Trophoblast cell (in vitro differentiated cells and primary cell): ENCODE measurements around the gene MEX3A.

Experiments used
- DNase-seq, 2 donors: peaks; one replicate each; pipeline ENCODE4 v3.0.0-alpha.2; 2016
- H2AFZ ChIP-seq: 2 replicates; pipeline ENCODE4 v1.6.1; 2013; ENCODE audit warnings: low read length, moderate library complexity, mild to moderate bottlenecking; ENCODE audit not compliant: insufficient read depth, poor library complexity
- H2AK5ac ChIP-seq: 2 replicates; pipeline ENCODE4 v1.6.1; 2013; ENCODE audit warnings: mild to moderate bottlenecking, low read length
- H2BK120ac ChIP-seq: 2 replicates; pipeline ENCODE4 v1.6.1; 2013; ENCODE audit warnings: low read length, mild to moderate bottlenecking, moderate library complexity; ENCODE audit not compliant: insufficient read depth, poor library complexity
- H2BK12ac ChIP-seq: 2 replicates; pipeline ENCODE4 v1.6.1; 2013; ENCODE audit warnings: mild to moderate bottlenecking, low read length, moderate library complexity
- H2BK5ac ChIP-seq: 2 replicates; pipeline ENCODE4 v1.6.1; 2013; ENCODE audit warnings: low read length, low read depth, moderate library complexity, mild to moderate bottlenecking; ENCODE audit not compliant: poor library complexity
- H3K14ac ChIP-seq: 2 replicates; pipeline ENCODE4 v1.6.1; 2013; ENCODE audit warnings: mild to moderate bottlenecking, low read length
- H3K18ac ChIP-seq: 2 replicates; pipeline ENCODE4 v1.6.1; 2013; ENCODE audit warnings: mild to moderate bottlenecking, low read length
- H3K23ac ChIP-seq: 2 replicates; pipeline ENCODE4 v1.6.1; 2013; ENCODE audit warnings: low read length
- H3K27ac ChIP-seq: 2 replicates; pipeline ENCODE4 v1.5.1; 2013; ENCODE audit warnings: low read depth, mild to moderate bottlenecking, inconsistent platforms, low read length, moderate library complexity
- H3K27me3 ChIP-seq: 2 replicates; pipeline ENCODE4 v1.6.1; 2013; ENCODE audit warnings: inconsistent platforms, mild to moderate bottlenecking, low read length, moderate library complexity; ENCODE audit not compliant: insufficient read depth
- H3K36me3 ChIP-seq, 2 experiments: 1 replicate in 1 of 2; 2 replicates in 1 of 2; pipeline ENCODE4 v1.6.1; 2013; ENCODE audit warnings: low read length in 2 of 2, mild to moderate bottlenecking in 2 of 2, moderate library complexity in 1 of 2; ENCODE audit not compliant: insufficient read depth in 2 of 2, control insufficient read depth in 1 of 2
- H3K4ac ChIP-seq: 2 replicates; pipeline ENCODE4 v1.6.1; 2013; ENCODE audit warnings: low read depth, mild to moderate bottlenecking, low read length, moderate library complexity
- H3K4me1 ChIP-seq, 2 experiments: 1 replicate in 1 of 2; 2 replicates in 1 of 2; pipeline ENCODE4 v1.6.1; 2013; ENCODE audit warnings: low read length in 2 of 2, mild to moderate bottlenecking in 2 of 2, moderate library complexity in 1 of 2; ENCODE audit not compliant: insufficient read depth in 2 of 2, control insufficient read depth in 1 of 2
- H3K4me2 ChIP-seq: 2 replicates; pipeline ENCODE4 v1.6.1; 2013; ENCODE audit warnings: inconsistent platforms, mild to moderate bottlenecking, low read length, moderate library complexity
- H3K4me3 ChIP-seq: 2 replicates; pipeline ENCODE4 v1.5.1; 2013; ENCODE audit warnings: mild to moderate bottlenecking, low read depth, low read length, inconsistent platforms
- H3K79me1 ChIP-seq: one replicate; pipeline ENCODE4 v1.6.1; 2013; ENCODE audit warnings: low read length
- H3K79me2 ChIP-seq: 2 replicates; pipeline ENCODE4 v1.6.1; 2013; ENCODE audit warnings: low read length, mild to moderate bottlenecking; ENCODE audit not compliant: control insufficient read depth, insufficient read depth, poor library complexity
- H3K9ac ChIP-seq: 2 replicates; pipeline ENCODE4 v1.6.1; 2013; ENCODE audit warnings: mild to moderate bottlenecking, low read length
- H3K9me3 ChIP-seq: 2 replicates; pipeline ENCODE4 v1.6.1; 2013; ENCODE audit warnings: low read depth, mild to moderate bottlenecking, control low read depth, inconsistent platforms, low read length; ENCODE audit not compliant: insufficient read depth
- H4K12ac ChIP-seq: 2 replicates; pipeline ENCODE4 v1.6.1; 2013; ENCODE audit warnings: low read depth, mild to moderate bottlenecking, low read length, moderate library complexity
- H4K8ac ChIP-seq: 2 replicates; pipeline ENCODE4 v1.6.1; 2013; ENCODE audit warnings: low read depth, mild to moderate bottlenecking, low read length, moderate library complexity
- H4K91ac ChIP-seq: one replicate; pipeline ENCODE4 v1.6.1; 2013; ENCODE audit warnings: low read depth, mild to moderate bottlenecking, low read length, moderate library complexity
- WGBS: extraction: QIAGEN DNeasy Blood & Tissue Kit; methylation state at CpG from one replicate; pipeline ENCODE4 v1.1.7; 2013; ENCODE audit warnings: missing lambda C conversion rate; ENCODE audit not compliant: insufficient read length, insufficient coverage; ENCODE audit errors: extremely low coverage; 5-methylcytosine and 5-hydroxymethylcytosine counted together

The MEX3A gene

GRCh38 chr1:156026588-156026987, 55.7 kb downstream of the MEX3A start:
- Histone ChIP-seq H3K4me1 (no peaks in the 10 kb centered on the region), H3K27ac (no peak overlapping the region), H3K9ac (no peak overlapping the region), H4K12ac (no peak overlapping the region), H4K91ac (no peak overlapping the region), H2AK5ac (no peak overlapping the region), H3K9me3 (no peaks in the 10 kb centered on the region), H3K27me3 (no peaks in the 10 kb centered on the region), H3K4me3 (no peak overlapping the region), H3K79me1 (no peaks in the 10 kb centered on the region), H2BK5ac (no peak overlapping the region), H3K23ac (no peak overlapping the region), H3K18ac (no peak overlapping the region), H3K4me2 (no peak overlapping the region), H3K4ac (no peak overlapping the region), H3K79me2 (no peaks in the 10 kb centered on the region), H4K8ac (no peak overlapping the region), H2BK12ac (no peak overlapping the region), H3K14ac (no peak overlapping the region), H3K36me3 (no peaks in the 10 kb centered on the region), H2AFZ (no peak overlapping the region), H2BK120ac (no peak overlapping the region)
- DNase-seq: no peak
- no CpG with 5 or more reads among the region's 4 CpGs for WGBS

- Histone ChIP-seq H3K79me1 (no peaks in the 10 kb centered on the region), H3K9me3 (no peaks in the 10 kb centered on the region), H2AK5ac (no peak overlapping the region), H4K91ac (no peak overlapping the region), H2BK120ac (no peak overlapping the region), H3K4me1 (no peaks in the 10 kb centered on the region), H2BK12ac (no peak overlapping the region), H3K18ac (no peak overlapping the region), H3K36me3 (no peaks in the 10 kb centered on the region), H3K27ac (no peak overlapping the region), H3K4me2 (no peak overlapping the region), H3K23ac (no peak overlapping the region), H3K79me2 (no peaks in the 10 kb centered on the region), H2AFZ (peak overlapping the region; percentile 4), H3K4me3 (no peak overlapping the region), H4K12ac (no peak overlapping the region), H4K8ac (no peak overlapping the region), H3K27me3 (no peaks in the 10 kb centered on the region), H2BK5ac (no peak overlapping the region), H3K4ac (no peak overlapping the region), H3K9ac (no peak overlapping the region), H3K14ac (no peak overlapping the region)
- WGBS: no CpG with 5 or more reads among the region's 9 CpGs
- DNase-seq: peak; percentile 57 to 71
Observed at GRCh38 chr1:156025876-156026275, 56.4 kb downstream of the MEX3A start.

GRCh38 chr1:156024801-156025200, 57.5 kb downstream of the MEX3A start:
- no peak overlapping the region for H4K8ac ChIP-seq
- no peaks in the 10 kb centered on the region for H3K27me3 ChIP-seq
- H3K9me3 ChIP-seq: no peaks in the 10 kb centered on the region
- no peak overlapping the region for H2BK12ac ChIP-seq
- peaks cover 9% of the 10 kb centered on the region for H3K79me2 ChIP-seq
- H3K4me1 ChIP-seq: peaks cover 3% of the 10 kb centered on the region in 2 experiments
- no peak overlapping the region for H4K12ac ChIP-seq
- H2BK5ac ChIP-seq: no peak overlapping the region
- H3K9ac ChIP-seq: no peak overlapping the region
- no peak overlapping the region for H3K23ac ChIP-seq
- H3K4me3 ChIP-seq: no peak overlapping the region
- no peak overlapping the region for H2AK5ac ChIP-seq
- no peak overlapping the region for H2BK120ac ChIP-seq
- H3K79me1 ChIP-seq: peaks cover 6% of the 10 kb centered on the region
- H4K91ac ChIP-seq: no peak overlapping the region
- no peak overlapping the region for H3K27ac ChIP-seq
- no peak overlapping the region for H2AFZ ChIP-seq
- H3K36me3 ChIP-seq: peaks cover 0 to 1% of the 10 kb centered on the region in 2 experiments
- DNase-seq: no peak
- H3K4me2 ChIP-seq: no peak overlapping the region
- no CpG with 5 or more reads among the region's 5 CpGs for WGBS
- H3K4ac ChIP-seq: no peak overlapping the region
- H3K18ac ChIP-seq: no peak overlapping the region
- no peak overlapping the region for H3K14ac ChIP-seq
